Myometrial cell (primary cell): Measurements from ENCODE around the gene BTN2A1. TPM values are rescaled to one million over a fixed set of nuclear protein-coding genes. Genes with fewer than 3 reads are reported as not detected.

Source experiments
- total RNA-seq: library from RNA; depleted of rRNA; stranded (reverse); fragments of >200 nt; gene quantifications from 2 replicates; pipeline ENCODE4 v1.2.3, GENCODE V29; 2015

BTN2A1 gene
- 5.5 and 5.8 TPM in 2 replicates for total RNA-seq

GRCh38 chr6:26457806-26458688, at the start of gene BTN2A1:
Gene BTN2A1, plus strand, starts transcription at chr6:26457955. Its CDS starts 682 bp downstream, at chr6:26458637.

GRCh38 chr6:26500102-26500501, 42.3 kb downstream of the BTN2A1 start, which contains the start of gene BTN1A1:
Gene BTN1A1, plus strand, starts transcription at chr6:26500303. Its CDS starts 984 bp downstream, at chr6:26501287.

Other genes with a start within 250 kb of the BTN2A1 start
- 14.1 and 15.4 TPM in 2 replicates for gene BTN3A2, start 92.8 kb upstream of the BTN2A1 start, total RNA-seq
- 9.2 and 15.1 TPM in 2 replicates for gene BTN2A2, start 74.8 kb upstream of the BTN2A1 start, total RNA-seq
- gene BTN3A1, start 55.7 kb upstream of the BTN2A1 start, total RNA-seq, result 25.9 and 27.6 TPM in 2 replicates
- gene BTN3A3, start 17.5 kb upstream of the BTN2A1 start, total RNA-seq, result 27.6 and 28.5 TPM in 2 replicates
- not detected in 2 replicates for gene BTN1A1, start 42.3 kb downstream of the BTN2A1 start, total RNA-seq
- 78.1 and 86.5 TPM in 2 replicates for gene HMGN4, start 80.4 kb downstream of the BTN2A1 start, total RNA-seq
- gene ABT1, start 139.0 kb downstream of the BTN2A1 start, total RNA-seq, result 11.2 and 19.0 TPM in 2 replicates
- gene ZNF322, start 201.8 kb downstream of the BTN2A1 start, total RNA-seq, result 11.8 and 13.3 TPM in 2 replicates